GM23338 (cell line): ENCODE data around the gene MYO18B. TPM values are rescaled to one million over a fixed set of nuclear protein-coding genes. Genes with fewer than 3 reads are reported as not detected.

Source experiments
- ATAC-seq: fragments of 200-7000 bp; cut with Tn5 transposase; 3 replicates; pipeline ENCODE4 v1.9.1; 2020
- DNase-seq: peaks from one replicate; pipeline ENCODE4 v3.0.0-alpha.2; 2015; ENCODE audit warnings: low spot score
- H2AFZ ChIP-seq: fragments of 200-600 bp; sonication (generic); 2 replicates; pipeline ENCODE4 v1.8.0; 2016; ENCODE audit warnings: antibody characterized with exemption, mild to moderate bottlenecking, moderate library complexity
- H3F3A ChIP-seq: fragments of 200-600 bp; sonication (generic); replicated peaks from 2 replicates; pipeline ENCODE4 v1.8.0; 2017; ENCODE audit warnings: antibody characterized with exemption, mixed run types, low read depth
- H3K27ac ChIP-seq: fragments of 200-600 bp; sonication (generic); 2 replicates; pipeline ENCODE4 v1.6.1; 2016; ENCODE audit warnings: low read depth
- H3K27me3 ChIP-seq: fragments of 200-600 bp; sonication (generic); 2 replicates; pipeline ENCODE4 v1.8.0; 2016; ENCODE audit warnings: mild to moderate bottlenecking, mixed run types, moderate library complexity; ENCODE audit not compliant: insufficient read depth
- H3K36me3 ChIP-seq: fragments of 200-600 bp; sonication (generic); 2 replicates; pipeline ENCODE4 v1.8.0; 2016; ENCODE audit warnings: mild to moderate bottlenecking; ENCODE audit not compliant: insufficient read depth
- H3K4me1 ChIP-seq: fragments of 200-600 bp; sonication (generic); 2 replicates; pipeline ENCODE4 v1.8.0; 2016; ENCODE audit warnings: mild to moderate bottlenecking, moderate library complexity; ENCODE audit not compliant: insufficient read depth
- H3K4me2 ChIP-seq: fragments of 200-600 bp; sonication (generic); 2 replicates; pipeline ENCODE4 v1.7.1; 2017; ENCODE audit warnings: mixed run types
- H3K4me3 ChIP-seq: fragments of 200-600 bp; sonication (generic); 2 replicates; pipeline ENCODE4 v1.6.1; 2016; ENCODE audit warnings: mixed run types
- H3K79me2 ChIP-seq: fragments of 200-600 bp; sonication (generic); replicated peaks from 2 replicates; pipeline ENCODE4 v1.8.0; 2017; ENCODE audit warnings: mild to moderate bottlenecking; ENCODE audit not compliant: insufficient read depth
- H3K9me2 ChIP-seq: fragments of 200-600 bp; sonication (generic); 2 replicates; pipeline ENCODE4 v1.8.0; 2017; ENCODE audit not compliant: insufficient read depth
- H4K20me1 ChIP-seq: fragments of 200-600 bp; sonication (generic); replicated peaks from 2 replicates; pipeline ENCODE4 v1.8.0; 2017; ENCODE audit warnings: mild to moderate bottlenecking; ENCODE audit not compliant: insufficient read depth
- H3K27ac Mint-ChIP-seq: 2 replicates; pipeline ENCODE4 v1.8.0; 2020; ENCODE audit warnings: inconsistent platforms, mild to moderate bottlenecking, moderate library complexity, mixed read lengths
- H3K27me3 Mint-ChIP-seq: 3 replicates; pipeline ENCODE4 v1.8.0; 2022; ENCODE audit warnings: low read depth, mild to moderate bottlenecking, moderate library complexity, mixed read lengths, inconsistent platforms; ENCODE audit not compliant: insufficient read depth, poor library complexity
- H3K36me3 Mint-ChIP-seq: 3 replicates; pipeline ENCODE4 v1.8.0; 2021; ENCODE audit warnings: low read depth, mild to moderate bottlenecking, inconsistent platforms, moderate library complexity, mixed read lengths
- H3K4me1 Mint-ChIP-seq: 3 replicates; pipeline ENCODE4 v1.8.0; 2020; ENCODE audit warnings: mild to moderate bottlenecking, inconsistent platforms, mixed read lengths
- H3K4me3 Mint-ChIP-seq: 3 replicates; pipeline ENCODE4 v1.8.0; 2021; ENCODE audit warnings: moderate library complexity, mild to moderate bottlenecking, inconsistent platforms, mixed read lengths
- H3K9me3 Mint-ChIP-seq: 3 replicates; pipeline ENCODE4 v1.8.0; 2020; ENCODE audit warnings: moderate library complexity, mild to moderate bottlenecking, inconsistent platforms, mixed read lengths
- CREB1 ChIP-seq: fragments of 250-450 bp; sonication (Bioruptor Pico); IDR thresholded peaks from 2 replicates; pipeline ENCODE4 v1.5.0; 2020; ENCODE audit warnings: low read depth, mild to moderate bottlenecking, moderate library complexity
- EZH2 ChIP-seq: fragments of 200-600 bp; sonication (generic); IDR thresholded peaks from one replicate; pipeline ENCODE4 v1.8.0; 2017; ENCODE audit warnings: antibody characterized with exemption, mild to moderate bottlenecking, low read depth; ENCODE audit not compliant: unreplicated experiment
- EZH2phosphoT487 ChIP-seq: fragments of 200-600 bp; sonication (generic); IDR thresholded peaks from one replicate; pipeline ENCODE4 v1.8.1; 2018; ENCODE audit warnings: antibody characterized with exemption; ENCODE audit not compliant: unreplicated experiment
- JUNB ChIP-seq: IDR thresholded peaks from one replicate; pipeline ENCODE4 v1.6.1; 2016; ENCODE audit warnings: antibody characterized with exemption; ENCODE audit not compliant: unreplicated experiment
- NANOG ChIP-seq: IDR thresholded peaks from 2 replicates; pipeline ENCODE4 v1.6.1; 2016; ENCODE audit warnings: antibody characterized with exemption, borderline replicate concordance
- POLR2AphosphoS5 ChIP-seq: IDR thresholded peaks from 2 replicates; pipeline ENCODE4 v1.6.1; 2016; ENCODE audit warnings: antibody characterized with exemption, low read depth
- STAT1 ChIP-seq: IDR thresholded peaks from one replicate; pipeline ENCODE4 v1.6.1; 2016; ENCODE audit warnings: antibody characterized with exemption; ENCODE audit not compliant: unreplicated experiment
- ZNF114 ChIP-seq: fragments of 250-450 bp; sonication (Bioruptor Pico); IDR thresholded peaks from 2 replicates; pipeline ENCODE4 v1.5.0; 2020; ENCODE audit warnings: mild to moderate bottlenecking, moderate library complexity
- ZNF331 ChIP-seq: fragments of 250-450 bp; sonication (Bioruptor Pico); IDR thresholded peaks from 2 replicates; pipeline ENCODE4 v1.5.0; 2020; ENCODE audit warnings: low read depth, mild to moderate bottlenecking, moderate library complexity
- polyA plus RNA-seq: library from polyadenylated mRNA; unstranded; fragments of >200 nt; fragmentation: Nextera tagmentation; extraction: Ambion mirVana; gene quantifications from 2 replicates; pipeline ENCODE4 v1.2.1, GENCODE V29; 2016
- total RNA-seq: library from RNA; depleted of rRNA; stranded (reverse); fragments of >200 nt; shearing (Covaris generic); gene quantifications from 2 replicates; pipeline ENCODE4 v1.2.3, GENCODE V29; 2014
- TF ChIP-seq, protein P1 (sequence below), 2 experiments: fragments of 200-600 bp in 1 of 2; sonication (generic) in 1 of 2; conservative IDR thresholded peaks; 2 replicates each; pipeline versions ENCODE4 v1.5.1 to v1.6.1; 2016 to 2017; ENCODE audit warnings: antibody characterized with exemption in 2 of 2, low read depth in 2 of 2, mild to moderate bottlenecking in 2 of 2, moderate library complexity in 1 of 2
- TF ChIP-seq, protein P2 (sequence below): fragments of 250-450 bp; sonication (Bioruptor Pico); IDR thresholded peaks from 2 replicates; pipeline ENCODE4 v1.5.0; 2020; ENCODE audit warnings: mild to moderate bottlenecking, moderate library complexity
- TF ChIP-seq, protein P3 (sequence below): IDR thresholded peaks from one replicate; pipeline ENCODE4 v1.6.1; 2018; ENCODE audit warnings: antibody characterized with exemption; ENCODE audit not compliant: unreplicated experiment

Gene MYO18B
- total and polyA plus RNA-seq, 2 experiments from 2014 or later = 0.36 to 0.45 TPM

DNA sequence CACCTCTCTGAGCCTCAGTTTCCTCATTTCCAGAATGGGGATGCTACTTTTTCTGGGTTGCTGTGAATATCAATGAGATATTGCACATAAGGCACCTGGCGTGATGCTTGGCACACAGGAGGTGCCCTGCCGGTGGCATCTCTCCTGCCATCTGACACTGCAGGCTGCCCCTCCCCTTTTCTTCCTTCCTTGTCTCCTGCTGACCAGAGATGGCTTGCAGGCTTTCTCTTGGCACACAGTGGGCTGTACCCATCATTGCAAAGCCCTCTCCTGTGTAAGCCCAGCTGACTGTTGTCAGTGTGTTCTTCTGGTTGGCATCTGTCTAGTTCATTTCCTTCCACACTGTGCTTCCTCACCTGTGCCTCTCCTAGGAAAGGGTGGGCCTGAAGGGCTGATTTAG lies 91.7 kb downstream of the MYO18B start:
- Histone ChIP-seq H3K4me3 (no peak overlapping the region), H2AFZ (no peak overlapping the region), H3K27ac (no peak overlapping the region), H3F3A (no peaks in the 10 kb centered on the region), H3K79me2 (no peaks in the 10 kb centered on the region), H3K4me2 (no peak overlapping the region), H3K36me3 (no peaks in the 10 kb centered on the region), H3K27me3 (no peaks in the 10 kb centered on the region), H3K4me1 (no peaks in the 10 kb centered on the region), H4K20me1 (no peaks in the 10 kb centered on the region), H3K9me2 (no peaks in the 10 kb centered on the region)
- Mint-ChIP-seq H3K27ac (no peak overlapping the region), H3K9me3 (peaks cover 5% of the 10 kb centered on the region; the same call in 1 of the 3 replicates), H3K27me3 (peaks cover 2% of the 10 kb centered on the region), H3K36me3 (no peaks in the 10 kb centered on the region), H3K4me1 (no peaks in the 10 kb centered on the region), H3K4me3 (no peak overlapping the region)
- TF ChIP-seq STAT1 (no peak), EZH2 (no peak), ZNF114 (no peak), EZH2phosphoT487 (no peak), NANOG (no peak), POLR2AphosphoS5 (no peak), CREB1 (CRISPR knock-in tag) (no peak), JUNB (no peak), ZNF331 (no peak)
- TF ChIP-seq, protein P1, sequence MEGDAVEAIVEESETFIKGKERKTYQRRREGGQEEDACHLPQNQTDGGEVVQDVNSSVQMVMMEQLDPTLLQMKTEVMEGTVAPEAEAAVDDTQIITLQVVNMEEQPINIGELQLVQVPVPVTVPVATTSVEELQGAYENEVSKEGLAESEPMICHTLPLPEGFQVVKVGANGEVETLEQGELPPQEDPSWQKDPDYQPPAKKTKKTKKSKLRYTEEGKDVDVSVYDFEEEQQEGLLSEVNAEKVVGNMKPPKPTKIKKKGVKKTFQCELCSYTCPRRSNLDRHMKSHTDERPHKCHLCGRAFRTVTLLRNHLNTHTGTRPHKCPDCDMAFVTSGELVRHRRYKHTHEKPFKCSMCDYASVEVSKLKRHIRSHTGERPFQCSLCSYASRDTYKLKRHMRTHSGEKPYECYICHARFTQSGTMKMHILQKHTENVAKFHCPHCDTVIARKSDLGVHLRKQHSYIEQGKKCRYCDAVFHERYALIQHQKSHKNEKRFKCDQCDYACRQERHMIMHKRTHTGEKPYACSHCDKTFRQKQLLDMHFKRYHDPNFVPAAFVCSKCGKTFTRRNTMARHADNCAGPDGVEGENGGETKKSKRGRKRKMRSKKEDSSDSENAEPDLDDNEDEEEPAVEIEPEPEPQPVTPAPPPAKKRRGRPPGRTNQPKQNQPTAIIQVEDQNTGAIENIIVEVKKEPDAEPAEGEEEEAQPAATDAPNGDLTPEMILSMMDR (conservative IDR thresholded peaks at IDR 0.05; ENCODE audit: low read depth in 2 of 2) = no peak
- TF ChIP-seq, protein P2, sequence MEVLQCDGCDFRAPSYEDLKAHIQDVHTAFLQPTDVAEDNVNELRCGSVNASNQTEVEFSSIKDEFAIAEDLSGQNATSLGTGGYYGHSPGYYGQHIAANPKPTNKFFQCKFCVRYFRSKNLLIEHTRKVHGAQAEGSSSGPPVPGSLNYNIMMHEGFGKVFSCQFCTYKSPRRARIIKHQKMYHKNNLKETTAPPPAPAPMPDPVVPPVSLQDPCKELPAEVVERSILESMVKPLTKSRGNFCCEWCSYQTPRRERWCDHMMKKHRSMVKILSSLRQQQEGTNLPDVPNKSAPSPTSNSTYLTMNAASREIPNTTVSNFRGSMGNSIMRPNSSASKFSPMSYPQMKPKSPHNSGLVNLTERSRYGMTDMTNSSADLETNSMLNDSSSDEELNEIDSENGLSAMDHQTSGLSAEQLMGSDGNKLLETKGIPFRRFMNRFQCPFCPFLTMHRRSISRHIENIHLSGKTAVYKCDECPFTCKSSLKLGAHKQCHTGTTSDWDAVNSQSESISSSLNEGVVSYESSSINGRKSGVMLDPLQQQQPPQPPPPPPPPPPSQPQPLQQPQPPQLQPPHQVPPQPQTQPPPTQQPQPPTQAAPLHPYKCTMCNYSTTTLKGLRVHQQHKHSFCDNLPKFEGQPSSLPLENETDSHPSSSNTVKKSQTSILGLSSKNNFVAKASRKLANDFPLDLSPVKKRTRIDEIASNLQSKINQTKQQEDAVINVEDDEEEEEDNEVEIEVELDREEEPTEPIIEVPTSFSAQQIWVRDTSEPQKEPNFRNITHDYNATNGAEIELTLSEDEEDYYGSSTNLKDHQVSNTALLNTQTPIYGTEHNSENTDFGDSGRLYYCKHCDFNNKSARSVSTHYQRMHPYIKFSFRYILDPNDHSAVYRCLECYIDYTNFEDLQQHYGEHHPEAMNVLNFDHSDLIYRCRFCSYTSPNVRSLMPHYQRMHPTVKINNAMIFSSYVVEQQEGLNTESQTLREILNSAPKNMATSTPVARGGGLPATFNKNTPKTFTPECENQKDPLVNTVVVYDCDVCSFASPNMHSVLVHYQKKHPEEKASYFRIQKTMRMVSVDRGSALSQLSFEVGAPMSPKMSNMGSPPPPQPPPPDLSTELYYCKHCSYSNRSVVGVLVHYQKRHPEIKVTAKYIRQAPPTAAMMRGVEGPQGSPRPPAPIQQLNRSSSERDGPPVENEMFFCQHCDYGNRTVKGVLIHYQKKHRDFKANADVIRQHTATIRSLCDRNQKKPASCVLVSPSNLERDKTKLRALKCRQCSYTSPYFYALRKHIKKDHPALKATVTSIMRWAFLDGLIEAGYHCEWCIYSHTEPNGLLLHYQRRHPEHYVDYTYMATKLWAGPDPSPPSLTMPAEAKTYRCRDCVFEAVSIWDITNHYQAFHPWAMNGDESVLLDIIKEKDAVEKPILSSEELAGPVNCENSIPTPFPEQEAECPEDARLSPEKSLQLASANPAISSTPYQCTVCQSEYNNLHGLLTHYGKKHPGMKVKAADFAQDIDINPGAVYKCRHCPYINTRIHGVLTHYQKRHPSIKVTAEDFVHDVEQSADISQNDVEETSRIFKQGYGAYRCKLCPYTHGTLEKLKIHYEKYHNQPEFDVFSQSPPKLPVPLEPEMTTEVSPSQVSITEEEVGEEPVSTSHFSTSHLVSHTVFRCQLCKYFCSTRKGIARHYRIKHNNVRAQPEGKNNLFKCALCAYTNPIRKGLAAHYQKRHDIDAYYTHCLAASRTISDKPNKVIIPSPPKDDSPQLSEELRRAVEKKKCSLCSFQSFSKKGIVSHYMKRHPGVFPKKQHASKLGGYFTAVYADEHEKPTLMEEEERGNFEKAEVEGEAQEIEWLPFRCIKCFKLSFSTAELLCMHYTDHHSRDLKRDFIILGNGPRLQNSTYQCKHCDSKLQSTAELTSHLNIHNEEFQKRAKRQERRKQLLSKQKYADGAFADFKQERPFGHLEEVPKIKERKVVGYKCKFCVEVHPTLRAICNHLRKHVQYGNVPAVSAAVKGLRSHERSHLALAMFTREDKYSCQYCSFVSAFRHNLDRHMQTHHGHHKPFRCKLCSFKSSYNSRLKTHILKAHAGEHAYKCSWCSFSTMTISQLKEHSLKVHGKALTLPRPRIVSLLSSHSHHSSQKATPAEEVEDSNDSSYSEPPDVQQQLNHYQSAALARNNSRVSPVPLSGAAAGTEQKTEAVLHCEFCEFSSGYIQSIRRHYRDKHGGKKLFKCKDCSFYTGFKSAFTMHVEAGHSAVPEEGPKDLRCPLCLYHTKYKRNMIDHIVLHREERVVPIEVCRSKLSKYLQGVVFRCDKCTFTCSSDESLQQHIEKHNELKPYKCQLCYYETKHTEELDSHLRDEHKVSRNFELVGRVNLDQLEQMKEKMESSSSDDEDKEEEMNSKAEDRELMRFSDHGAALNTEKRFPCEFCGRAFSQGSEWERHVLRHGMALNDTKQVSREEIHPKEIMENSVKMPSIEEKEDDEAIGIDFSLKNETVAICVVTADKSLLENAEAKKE (CRISPR knock-in tag) = no peak
- TF ChIP-seq, protein P3, sequence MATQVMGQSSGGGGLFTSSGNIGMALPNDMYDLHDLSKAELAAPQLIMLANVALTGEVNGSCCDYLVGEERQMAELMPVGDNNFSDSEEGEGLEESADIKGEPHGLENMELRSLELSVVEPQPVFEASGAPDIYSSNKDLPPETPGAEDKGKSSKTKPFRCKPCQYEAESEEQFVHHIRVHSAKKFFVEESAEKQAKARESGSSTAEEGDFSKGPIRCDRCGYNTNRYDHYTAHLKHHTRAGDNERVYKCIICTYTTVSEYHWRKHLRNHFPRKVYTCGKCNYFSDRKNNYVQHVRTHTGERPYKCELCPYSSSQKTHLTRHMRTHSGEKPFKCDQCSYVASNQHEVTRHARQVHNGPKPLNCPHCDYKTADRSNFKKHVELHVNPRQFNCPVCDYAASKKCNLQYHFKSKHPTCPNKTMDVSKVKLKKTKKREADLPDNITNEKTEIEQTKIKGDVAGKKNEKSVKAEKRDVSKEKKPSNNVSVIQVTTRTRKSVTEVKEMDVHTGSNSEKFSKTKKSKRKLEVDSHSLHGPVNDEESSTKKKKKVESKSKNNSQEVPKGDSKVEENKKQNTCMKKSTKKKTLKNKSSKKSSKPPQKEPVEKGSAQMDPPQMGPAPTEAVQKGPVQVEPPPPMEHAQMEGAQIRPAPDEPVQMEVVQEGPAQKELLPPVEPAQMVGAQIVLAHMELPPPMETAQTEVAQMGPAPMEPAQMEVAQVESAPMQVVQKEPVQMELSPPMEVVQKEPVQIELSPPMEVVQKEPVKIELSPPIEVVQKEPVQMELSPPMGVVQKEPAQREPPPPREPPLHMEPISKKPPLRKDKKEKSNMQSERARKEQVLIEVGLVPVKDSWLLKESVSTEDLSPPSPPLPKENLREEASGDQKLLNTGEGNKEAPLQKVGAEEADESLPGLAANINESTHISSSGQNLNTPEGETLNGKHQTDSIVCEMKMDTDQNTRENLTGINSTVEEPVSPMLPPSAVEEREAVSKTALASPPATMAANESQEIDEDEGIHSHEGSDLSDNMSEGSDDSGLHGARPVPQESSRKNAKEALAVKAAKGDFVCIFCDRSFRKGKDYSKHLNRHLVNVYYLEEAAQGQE = no peak
- ATAC-seq (no peak), DNase-seq (no peak)
